HepG2 (cell line): ENCODE results near the gene CALY. TPM values are rescaled to one million over a fixed set of nuclear protein-coding genes. Genes with fewer than 3 reads are reported as not detected.

ENCODE experiments used
- ATAD3A ChIP-seq: sonication (generic); formaldehyde crosslinking; IDR thresholded peaks from 2 replicates; pipeline ENCODE4 v1.4.0; 2020; ENCODE audit warnings: missing genetic modification reagents
- CTCF ChIP-seq: sonication (generic); formaldehyde crosslinking; IDR thresholded peaks from 2 replicates; pipeline ENCODE4 v1.5.0; 2020; ENCODE audit warnings: mild to moderate bottlenecking, missing genetic modification reagents, moderate library complexity
- DPF2 ChIP-seq: sonication (generic); formaldehyde crosslinking; IDR thresholded peaks from 2 replicates; pipeline ENCODE4 v1.4.0; 2020; ENCODE audit warnings: mild to moderate bottlenecking, low read depth, missing genetic modification reagents, borderline replicate concordance
- ETV6 ChIP-seq: sonication (generic); formaldehyde crosslinking; conservative IDR thresholded peaks from 2 replicates; pipeline ENCODE4 v1.4.0; 2020; ENCODE audit warnings: missing genetic modification reagents
- MTA3 ChIP-seq: sonication (generic); formaldehyde crosslinking; IDR thresholded peaks from 2 replicates; pipeline ENCODE4 v1.4.0; 2020; ENCODE audit warnings: missing genetic modification reagents
- NFYB ChIP-seq: sonication (generic); formaldehyde crosslinking; IDR thresholded peaks from 2 replicates; pipeline ENCODE4 v1.4.0; 2020; ENCODE audit warnings: missing genetic modification reagents
- RARG ChIP-seq: sonication (generic); formaldehyde crosslinking; IDR thresholded peaks from 2 replicates; pipeline ENCODE4 v1.4.0; 2020; ENCODE audit warnings: low read depth, mild to moderate bottlenecking, missing genetic modification reagents
- RBM22 ChIP-seq: fragments of 200-400 bp; formaldehyde crosslinking; optimal IDR thresholded peaks from 2 replicates; pipeline ENCODE3; 2017; ENCODE audit warnings: mild to moderate bottlenecking, low read length, moderate library complexity
- RFXANK ChIP-seq: IDR thresholded peaks from 2 replicates; pipeline ENCODE4 v1.6.1; 2016
- SMC3 ChIP-seq: IDR thresholded peaks from 2 replicates; pipeline ENCODE4 v1.6.1; 2011; ENCODE audit warnings: low read length, improper control_type of control experiment
- TRIM24 ChIP-seq: sonication (generic); formaldehyde crosslinking; IDR thresholded peaks from 2 replicates; pipeline ENCODE4 v1.8.0; 2022; ENCODE audit warnings: mild to moderate bottlenecking, missing genetic modification reagents
- ZBTB42 ChIP-seq: sonication (generic); formaldehyde crosslinking; IDR thresholded peaks from 2 replicates; pipeline ENCODE4 v1.5.0; 2020; ENCODE audit warnings: mild to moderate bottlenecking, missing genetic modification reagents
- ZFAT ChIP-seq: sonication (generic); formaldehyde crosslinking; conservative IDR thresholded peaks from 2 replicates; pipeline ENCODE4 v1.8.1; 2023; ENCODE audit warnings: missing genetic modification reagents, inconsistent platforms
- ZNF121 ChIP-seq: sonication (generic); formaldehyde crosslinking; IDR thresholded peaks from 2 replicates; pipeline ENCODE4 v1.5.0; 2020; ENCODE audit warnings: mild to moderate bottlenecking, missing genetic modification reagents
- ZNF274 ChIP-seq: sonication (generic); formaldehyde crosslinking; IDR thresholded peaks from 2 replicates; pipeline ENCODE4 v1.5.1; 2020; ENCODE audit warnings: mild to moderate bottlenecking, missing genetic modification reagents
- ZNF564 ChIP-seq: sonication (generic); formaldehyde crosslinking; IDR thresholded peaks from 2 replicates; pipeline ENCODE4 v1.8.1; 2023; ENCODE audit warnings: mild to moderate bottlenecking, missing genetic modification reagents
- ZNF83 ChIP-seq: sonication (generic); formaldehyde crosslinking; IDR thresholded peaks from 2 replicates; pipeline ENCODE4 v1.4.0; 2020; ENCODE audit warnings: missing genetic modification reagents, mild to moderate bottlenecking, borderline replicate concordance
- ZNF883 ChIP-seq: sonication (generic); formaldehyde crosslinking; IDR thresholded peaks from 2 replicates; pipeline ENCODE4 v1.5.1; 2020; ENCODE audit warnings: mild to moderate bottlenecking, missing genetic modification reagents; ENCODE audit errors: not compliant biosample characterization
- ZSCAN9 ChIP-seq: IDR thresholded peaks from 2 replicates; pipeline ENCODE4 v1.6.1; 2016; ENCODE audit warnings: borderline replicate concordance
- polyA plus RNA-seq, 8 experiments: library from polyadenylated mRNA; depleted of rRNA in 3 of 8; stranded (reverse) in 7 of 8; unstranded in 1 of 8; fragments of >200 nt; fragmentation: Illumina TruSeq in 4 of 8; extraction: Trizol in 4 of 8; gene quantifications; 2 replicates each; pipeline versions ENCODE4 v1.2.1 to v1.2.3, GENCODE V29; 2011 to 2016; ENCODE audit warnings: low read depth in 4 of 8, missing spikeins in 1 of 8, mixed read lengths in 1 of 8; ENCODE audit not compliant: insufficient read depth in 1 of 8
- total RNA-seq, 5 experiments: library from RNA; depleted of rRNA; stranded (reverse); fragments of >200 nt; fragmentation: Illumina TruSeq; extraction: Trizol; gene quantifications; 2 replicates each; pipeline ENCODE4 v1.2.3, GENCODE V29; 2016; ENCODE audit warnings: low read depth in 1 of 5
- TF ChIP-seq, protein P1 (sequence below): sonication (generic); formaldehyde crosslinking; IDR thresholded peaks from 2 replicates; pipeline ENCODE4 v1.4.0; 2020; ENCODE audit warnings: missing genetic modification reagents, borderline replicate concordance
- TF ChIP-seq, protein P2 (sequence below), 2 experiments: fragments of 450-650 bp in 1 of 2; sonication (generic) in 1 of 2; formaldehyde crosslinking; IDR thresholded peaks; 2 replicates each; pipeline versions ENCODE4 v1.5.0 to v1.8.0; 2020 to 2022; ENCODE audit warnings: mild to moderate bottlenecking in 1 of 2, missing genetic modification reagents in 1 of 2
- TF ChIP-seq, protein P3 (sequence below): sonication (generic); formaldehyde crosslinking; IDR thresholded peaks from 2 replicates; pipeline ENCODE4 v1.4.0; 2020; ENCODE audit warnings: mild to moderate bottlenecking, low read depth, missing genetic modification reagents

The CALY gene
- total and polyA plus RNA-seq, 2 of the 13 experiments (the other 11 are each of a cell fraction or from before 2014, with no cell fraction given) = 0.08 TPM; not detected in 1

GRCh38 chr10:133357285-133358161 lies 20.8 kb upstream of the CALY start, which contains the start of gene FUOM (continued):
- TF ChIP-seq, protein P1, sequence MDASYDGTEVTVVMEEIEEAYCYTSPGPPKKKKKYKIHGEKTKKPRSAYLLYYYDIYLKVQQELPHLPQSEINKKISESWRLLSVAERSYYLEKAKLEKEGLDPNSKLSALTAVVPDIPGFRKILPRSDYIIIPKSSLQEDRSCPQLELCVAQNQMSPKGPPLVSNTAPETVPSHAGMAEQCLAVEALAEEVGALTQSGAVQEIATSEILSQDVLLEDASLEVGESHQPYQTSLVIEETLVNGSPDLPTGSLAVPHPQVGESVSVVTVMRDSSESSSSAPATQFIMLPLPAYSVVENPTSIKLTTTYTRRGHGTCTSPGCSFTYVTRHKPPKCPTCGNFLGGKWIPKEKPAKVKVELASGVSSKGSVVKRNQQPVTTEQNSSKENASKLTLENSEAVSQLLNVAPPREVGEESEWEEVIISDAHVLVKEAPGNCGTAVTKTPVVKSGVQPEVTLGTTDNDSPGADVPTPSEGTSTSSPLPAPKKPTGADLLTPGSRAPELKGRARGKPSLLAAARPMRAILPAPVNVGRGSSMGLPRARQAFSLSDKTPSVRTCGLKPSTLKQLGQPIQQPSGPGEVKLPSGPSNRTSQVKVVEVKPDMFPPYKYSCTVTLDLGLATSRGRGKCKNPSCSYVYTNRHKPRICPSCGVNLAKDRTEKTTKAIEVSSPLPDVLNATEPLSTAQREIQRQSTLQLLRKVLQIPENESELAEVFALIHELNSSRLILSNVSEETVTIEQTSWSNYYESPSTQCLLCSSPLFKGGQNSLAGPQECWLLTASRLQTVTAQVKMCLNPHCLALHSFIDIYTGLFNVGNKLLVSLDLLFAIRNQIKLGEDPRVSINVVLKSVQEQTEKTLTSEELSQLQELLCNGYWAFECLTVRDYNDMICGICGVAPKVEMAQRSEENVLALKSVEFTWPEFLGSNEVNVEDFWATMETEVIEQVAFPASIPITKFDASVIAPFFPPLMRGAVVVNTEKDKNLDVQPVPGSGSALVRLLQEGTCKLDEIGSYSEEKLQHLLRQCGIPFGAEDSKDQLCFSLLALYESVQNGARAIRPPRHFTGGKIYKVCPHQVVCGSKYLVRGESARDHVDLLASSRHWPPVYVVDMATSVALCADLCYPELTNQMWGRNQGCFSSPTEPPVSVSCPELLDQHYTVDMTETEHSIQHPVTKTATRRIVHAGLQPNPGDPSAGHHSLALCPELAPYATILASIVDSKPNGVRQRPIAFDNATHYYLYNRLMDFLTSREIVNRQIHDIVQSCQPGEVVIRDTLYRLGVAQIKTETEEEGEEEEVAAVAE (CRISPR knock-in tag) = no peak
- TF ChIP-seq SMC3 (no peak), ATAD3A (CRISPR knock-in tag) (no peak), DPF2 (no peak), ZSCAN9 (CRISPR knock-in tag) (no peak), ZBTB42 (CRISPR knock-in tag) (no peak; the same call in 1 of the 2 replicates), ZNF274 (no peak; the same call in 1 of the 2 replicates), MTA3 (CRISPR knock-in tag) (no peak), ZNF564 (no peak; the same call in 1 of the 2 replicates), ZNF121 (CRISPR knock-in tag) (no peak), RBM22 (no peak), ZFAT (CRISPR knock-in tag) (no peak), ZNF83 (CRISPR knock-in tag) (no peak), ZNF883 (peak; percentile 91), NFYB (no peak), CTCF (CRISPR knock-in tag) (peak; percentile 49), TRIM24 (CRISPR knock-in tag) (no peak), RARG (CRISPR knock-in tag) (no peak), RFXANK (CRISPR knock-in tag) (no peak), ETV6 (CRISPR knock-in tag) (peak; percentile 71; the same call in 1 of the 2 replicates)
- TF ChIP-seq, protein P2, sequence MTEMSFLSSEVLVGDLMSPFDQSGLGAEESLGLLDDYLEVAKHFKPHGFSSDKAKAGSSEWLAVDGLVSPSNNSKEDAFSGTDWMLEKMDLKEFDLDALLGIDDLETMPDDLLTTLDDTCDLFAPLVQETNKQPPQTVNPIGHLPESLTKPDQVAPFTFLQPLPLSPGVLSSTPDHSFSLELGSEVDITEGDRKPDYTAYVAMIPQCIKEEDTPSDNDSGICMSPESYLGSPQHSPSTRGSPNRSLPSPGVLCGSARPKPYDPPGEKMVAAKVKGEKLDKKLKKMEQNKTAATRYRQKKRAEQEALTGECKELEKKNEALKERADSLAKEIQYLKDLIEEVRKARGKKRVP (CRISPR knock-in tag; IDR thresholded peaks at IDR 0.05) = no peak
- TF ChIP-seq, protein P3, sequence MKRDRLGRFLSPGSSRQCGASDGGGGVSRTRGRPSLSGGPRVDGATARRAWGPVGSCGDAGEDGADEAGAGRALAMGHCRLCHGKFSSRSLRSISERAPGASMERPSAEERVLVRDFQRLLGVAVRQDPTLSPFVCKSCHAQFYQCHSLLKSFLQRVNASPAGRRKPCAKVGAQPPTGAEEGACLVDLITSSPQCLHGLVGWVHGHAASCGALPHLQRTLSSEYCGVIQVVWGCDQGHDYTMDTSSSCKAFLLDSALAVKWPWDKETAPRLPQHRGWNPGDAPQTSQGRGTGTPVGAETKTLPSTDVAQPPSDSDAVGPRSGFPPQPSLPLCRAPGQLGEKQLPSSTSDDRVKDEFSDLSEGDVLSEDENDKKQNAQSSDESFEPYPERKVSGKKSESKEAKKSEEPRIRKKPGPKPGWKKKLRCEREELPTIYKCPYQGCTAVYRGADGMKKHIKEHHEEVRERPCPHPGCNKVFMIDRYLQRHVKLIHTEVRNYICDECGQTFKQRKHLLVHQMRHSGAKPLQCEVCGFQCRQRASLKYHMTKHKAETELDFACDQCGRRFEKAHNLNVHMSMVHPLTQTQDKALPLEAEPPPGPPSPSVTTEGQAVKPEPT (CRISPR knock-in tag) = no peak
